Motor neuron (in vitro differentiated cells): ENCODE results near the gene GHRHR. TPM values are rescaled to one million over a fixed set of nuclear protein-coding genes. Genes with fewer than 3 reads are reported as not detected.

Experiments used
- ATAC-seq, 8 experiments: fragments of 200-7000 bp; cut with Tn5 transposase; replicated peaks in 6 of 8; 2 replicates each; pipeline ENCODE4 v1.8.0; 2021; ENCODE audit warnings: mild to moderate bottlenecking in 8 of 8, moderate library complexity in 8 of 8
- H3K27ac ChIP-seq, 2 donors: fragments of 250-450 bp; sonication (Bioruptor Pico); 2 replicates each; pipeline ENCODE4 v1.9.0; 2021; ENCODE audit warnings: antibody characterized with exemption in 2 of 2, mild to moderate bottlenecking in 2 of 2, moderate library complexity in 1 of 2
- H3K4me1 ChIP-seq, 2 donors: fragments of 250-450 bp; sonication (Bioruptor Pico); replicated peaks in 1 of 2; 2 replicates each; pipeline ENCODE4 v1.6.1; 2021; ENCODE audit warnings: antibody characterized with exemption in 2 of 2, mild to moderate bottlenecking in 2 of 2, moderate library complexity in 1 of 2
- H3K4me3 ChIP-seq, 5 donors: fragments of 250-450 bp; sonication (Bioruptor Pico); 2 replicates each; pipeline ENCODE4 v1.9.0; 2021; ENCODE audit warnings: antibody characterized with exemption in 5 of 5, mild to moderate bottlenecking in 5 of 5, moderate library complexity in 4 of 5
- WGBS, 10 experiments: fragments of 450-650 bp; shearing (Covaris generic); methylation state at CpG; one replicate each; pipeline ENCODE4 v1.0.0; 2022; 5-methylcytosine and 5-hydroxymethylcytosine counted together
- in situ Hi-C, 9 experiments: fragments of 400-800 bp; cut with MboI; loops; one replicate each; pipeline ENCODE4 v1.15.0; 2021; ENCODE audit warnings: low sequenced_read_pairs in 9 of 9, low pct_unique_long_range_greater_than_20kb in 2 of 9; ENCODE audit not compliant: unreplicated experiment in 9 of 9
- total RNA-seq, 8 experiments: library from RNA; unstranded; fragments of 300-600 nt; gene quantifications; 2 replicates each; pipeline versions ENCODE4 v1.2.3 to v1.2.4, GENCODE V29; 2022

GHRHR gene
- total RNA-seq, 8 experiments from 2014 or later, result 0.56 to 4.9 (median 1.6) TPM; not detected in 3

DNA sequence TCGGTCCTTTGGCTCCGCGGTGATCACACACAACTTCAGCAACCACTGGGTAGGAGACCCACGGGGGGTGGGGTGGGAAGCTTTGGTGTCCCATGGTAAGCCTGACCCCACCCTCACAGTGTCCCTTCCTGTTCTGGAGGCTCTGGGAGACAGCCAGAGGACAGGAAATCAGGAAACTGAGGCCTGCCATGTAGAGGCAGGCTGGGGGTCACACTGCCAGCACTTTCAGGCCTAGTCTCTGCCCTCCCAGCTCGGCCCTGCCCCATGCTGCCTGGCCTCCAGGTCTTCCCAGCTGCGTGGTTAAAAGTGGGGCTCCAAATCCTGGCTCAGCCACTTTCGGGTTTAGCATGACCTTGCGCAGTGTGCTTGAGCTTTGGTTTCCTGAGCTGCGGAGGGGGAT, 41.2 kb upstream of the GHRHR start:
- in situ Hi-C loops, result no loop called here
- Histone ChIP-seq H3K4me3 (no peak overlapping the region), H3K27ac (no peak overlapping the region), H3K4me1 (peaks cover 0 to 12% of the 10 kb centered on the region in 2 donors)
- ATAC-seq, result no peak
- 60 to 100% (median 96%) methylated on average over 1 to 4 of the region's 9 CpGs; no CpG with 5 or more reads in 6 of the 10 experiments for WGBS, 10 experiments

- in situ Hi-C loops, result no loop called here
- Histone ChIP-seq H3K4me3 (no peak overlapping the region), H3K4me1 (peaks cover 0 to 10% of the 10 kb centered on the region in 2 donors), H3K27ac (no peak overlapping the region)
- no peak for ATAC-seq
- WGBS, 10 experiments, result 80 to 94% (median 83%) methylated on average over 1 to 8 of the region's 19 CpGs; no CpG with 5 or more reads in 7 of the 10 experiments
Observed at GRCh38 chr7:30923009-30923773, 40.6 kb upstream of the GHRHR start.

- ATAC-seq, result no peak
- H3K27ac ChIP-seq, result no peak overlapping the region
- peaks cover 0 to 10% of the 10 kb centered on the region in 2 donors for H3K4me1 ChIP-seq
- WGBS, 10 experiments, result 80 to 100% (median 88%) methylated on average over 1 to 7 of the region's 13 CpGs; no CpG with 5 or more reads in 5 of the 10 experiments
- in situ Hi-C loops, result no loop called here
- H3K4me3 ChIP-seq, result no peak overlapping the region
Observed at GRCh38 chr7:30923774-30924413, 39.9 kb upstream of the GHRHR start.

DNA sequence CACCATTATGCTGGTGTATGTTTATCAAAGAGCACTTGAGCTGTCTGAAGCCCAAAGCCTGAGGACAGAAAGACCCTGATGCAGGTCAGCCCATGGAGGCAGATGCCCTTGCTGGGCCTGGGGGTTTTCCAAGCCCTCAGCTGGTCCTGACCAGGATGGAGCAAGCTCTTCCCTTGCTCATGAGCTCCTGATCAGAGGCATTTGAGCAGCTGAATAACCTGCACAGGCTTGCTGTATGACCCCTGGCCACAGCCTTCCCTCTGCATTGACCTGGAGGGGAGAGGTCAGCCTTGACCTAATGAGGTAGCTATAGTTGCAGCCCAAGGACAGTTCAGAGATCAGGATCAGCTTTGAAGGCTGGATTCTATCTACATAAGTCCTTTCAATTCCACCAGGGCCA, 39.1 kb upstream of the GHRHR start:
- in situ Hi-C loops, result no loop called here
- ATAC-seq, result no peak

GRCh38 chr7:30925117-30925516, 38.6 kb upstream of the GHRHR start:
- Histone ChIP-seq H3K4me1 (peaks cover 0 to 10% of the 10 kb centered on the region in 2 donors), H3K4me3 (no peak overlapping the region), H3K27ac (no peak overlapping the region)
- in situ Hi-C loops, result no loop called here
- no peak for ATAC-seq
- 0 to 79% (median 29%) methylated on average over 1 to 2 of the region's 2 CpGs; no CpG with 5 or more reads in 7 of the 10 experiments for WGBS, 10 experiments

More for the DNA sequence above, 39.1 kb upstream of the GHRHR start:
- no peak overlapping the region for H3K4me3 ChIP-seq
- peaks cover 0 to 10% of the 10 kb centered on the region in 2 donors for H3K4me1 ChIP-seq
- no peak overlapping the region for H3K27ac ChIP-seq

DNA sequence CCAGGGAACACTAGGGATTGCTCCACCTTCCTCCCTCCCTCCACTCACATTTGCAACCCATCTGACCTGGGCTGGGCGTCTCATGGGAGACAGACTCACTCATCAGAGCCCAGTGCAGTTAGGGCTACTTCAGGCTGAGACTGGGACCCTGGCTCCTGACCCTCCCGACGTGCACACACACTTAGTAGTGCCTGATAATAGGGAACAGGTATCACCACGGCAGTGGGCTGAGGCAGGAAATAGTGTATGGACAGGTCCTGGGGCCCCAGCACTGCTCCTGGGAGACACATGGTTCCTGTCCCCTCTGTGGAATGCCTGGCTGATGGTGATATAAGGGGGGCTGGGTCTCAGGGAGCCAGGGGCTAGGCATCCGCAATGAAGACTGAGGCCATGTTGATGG, 37.8 kb upstream of the GHRHR start:
- ATAC-seq, result no peak
- WGBS, 10 experiments, result 70 to 82% (median 80%) methylated on average over 1 to 2 of the region's 5 CpGs; no CpG with 5 or more reads in 6 of the 10 experiments
- no peak overlapping the region for H3K27ac ChIP-seq
- peaks cover 0 to 9% of the 10 kb centered on the region in 2 donors for H3K4me1 ChIP-seq
- in situ Hi-C loops, result no loop called here
- H3K4me3 ChIP-seq, result no peak overlapping the region

DNA sequence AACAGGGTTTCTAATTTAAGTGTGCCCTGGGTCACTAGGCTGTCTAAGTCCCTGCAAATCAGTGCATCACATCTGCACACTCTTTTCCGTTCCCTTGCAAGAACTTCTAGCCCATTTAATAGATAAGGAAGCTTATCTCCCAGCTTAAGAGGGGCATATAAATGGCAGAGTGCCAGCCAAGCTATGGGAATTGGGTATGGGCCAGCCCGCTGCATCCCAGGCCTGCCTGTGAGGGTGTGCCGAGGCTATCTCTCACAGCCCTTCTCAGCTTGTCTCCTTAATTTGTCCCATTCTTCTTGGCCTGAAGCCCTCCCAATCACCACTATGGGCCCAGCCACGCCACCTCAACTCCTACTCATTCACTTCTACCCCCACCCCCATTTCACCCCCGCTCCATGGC, 37.4 kb upstream of the GHRHR start:
- ATAC-seq, result no peak
- in situ Hi-C loops, result no loop called here
- Histone ChIP-seq H3K27ac (no peak overlapping the region), H3K4me3 (no peak overlapping the region), H3K4me1 (peaks cover 0 to 5% of the 10 kb centered on the region in 2 donors)
- 80 to 90% (median 83%) methylated on average over 1 to 4 of the region's 5 CpGs; no CpG with 5 or more reads in 7 of the 10 experiments for WGBS, 10 experiments

GRCh38 chr7:30927040-30927439, 36.7 kb upstream of the GHRHR start:
- WGBS, 10 experiments, result 0 to 83% (median 74%) methylated on average over 1 to 3 of the region's 3 CpGs; no CpG with 5 or more reads in 7 of the 10 experiments
- in situ Hi-C loops, result no loop called here

GRCh38 chr7:30927559-30927958, 36.2 kb upstream of the GHRHR start:
- no peak for ATAC-seq
- peaks cover 0 to 3% of the 10 kb centered on the region in 2 donors for H3K4me1 ChIP-seq
- H3K27ac ChIP-seq, result no peak overlapping the region
- in situ Hi-C loops, result no loop called here
- 16 to 94% (median 54%) methylated on average over 2 of the region's 3 CpGs; no CpG with 5 or more reads in 6 of the 10 experiments for WGBS, 10 experiments
- no peak overlapping the region for H3K4me3 ChIP-seq

More at GRCh38 chr7:30927040-30927439, 36.7 kb upstream of the GHRHR start:
- Histone ChIP-seq H3K4me3 (no peak overlapping the region), H3K27ac (no peak overlapping the region), H3K4me1 (peaks cover 0 to 3% of the 10 kb centered on the region in 2 donors)
- no peak for ATAC-seq

- Histone ChIP-seq H3K4me3 (no peak overlapping the region), H3K4me1 (peaks cover under 1 to 4% of the 10 kb centered on the region in 2 donors), H3K27ac (no peak overlapping the region)
- no peak for ATAC-seq
- 58 to 100% (median 93%) methylated on average over 1 to 7 of the region's 13 CpGs; no CpG with 5 or more reads in 3 of the 10 experiments for WGBS, 10 experiments
- in situ Hi-C loops, result no loop called here
Observed at GRCh38 chr7:30928254-30928872, 35.4 kb upstream of the GHRHR start.

DNA sequence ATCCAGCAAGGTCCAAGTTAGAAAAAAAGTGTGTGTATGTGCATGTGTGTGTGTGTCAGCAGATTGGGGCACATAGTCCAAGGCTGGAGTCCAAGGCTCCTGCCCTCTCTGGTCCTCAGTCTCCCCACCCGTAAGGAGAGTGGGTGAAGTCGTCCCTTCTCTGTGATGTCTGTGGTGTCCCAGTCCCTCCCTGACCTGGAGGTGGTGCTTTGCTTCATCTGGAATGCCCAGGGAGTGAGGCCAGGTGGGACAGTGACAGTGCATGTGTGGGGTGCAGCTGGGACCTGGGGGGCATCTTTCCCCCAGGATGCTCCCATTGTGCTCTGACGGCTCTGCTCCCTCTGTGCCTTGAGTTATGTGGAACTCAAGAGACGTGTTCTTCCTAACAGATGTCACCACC, 34.1 kb upstream of the GHRHR start:
- H3K27ac ChIP-seq, result no peak overlapping the region
- no peak overlapping the region for H3K4me3 ChIP-seq
- ATAC-seq, result no peak
- 40 to 100% (median 87%) methylated on average over 1 to 2 of the region's 4 CpGs; no CpG with 5 or more reads in 6 of the 10 experiments for WGBS, 10 experiments
- H3K4me1 ChIP-seq, result peaks cover 4 to 12% of the 10 kb centered on the region in 2 donors
- in situ Hi-C loops, result no loop called here

DNA sequence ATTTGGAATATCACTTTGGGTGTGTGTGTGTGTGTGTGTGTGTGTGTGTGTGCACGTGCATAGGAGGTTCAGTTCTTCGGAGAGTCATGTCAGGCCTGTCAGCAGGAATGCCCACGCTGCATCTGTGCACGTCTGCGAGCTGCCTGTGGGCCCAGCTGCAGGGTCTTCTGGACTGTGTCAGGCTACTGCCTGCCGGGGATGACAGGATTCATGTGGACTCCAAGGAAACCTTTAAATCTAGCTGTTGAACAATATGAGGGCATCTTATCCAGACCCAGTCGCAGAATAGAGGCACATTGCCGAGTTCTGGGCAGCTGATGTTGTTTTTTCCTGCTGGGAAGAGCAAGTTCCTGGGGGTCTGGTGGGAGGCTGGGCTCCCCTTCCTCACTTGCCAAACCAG, 33.1 kb upstream of the GHRHR start:
- Histone ChIP-seq H3K4me3 (no peak overlapping the region), H3K4me1 (peaks cover 4 to 12% of the 10 kb centered on the region in 2 donors), H3K27ac (no peak overlapping the region)
- ATAC-seq, result peak in 5 of 8 experiments; percentile 54 to 78 (median 66)
- WGBS, 10 experiments, result 0 to 83% (median 64%) methylated on average over 1 to 8 of the region's 8 CpGs; no CpG with 5 or more reads in 3 of the 10 experiments
- in situ Hi-C loops, result no loop called here
